Measurements from ENCODE around the gene CCDC192.

GRCh38 chr5:127796211-127796610 lies 93.0 kb downstream of the CCDC192 start:
- TF ChIP-seq, protein P1, sequence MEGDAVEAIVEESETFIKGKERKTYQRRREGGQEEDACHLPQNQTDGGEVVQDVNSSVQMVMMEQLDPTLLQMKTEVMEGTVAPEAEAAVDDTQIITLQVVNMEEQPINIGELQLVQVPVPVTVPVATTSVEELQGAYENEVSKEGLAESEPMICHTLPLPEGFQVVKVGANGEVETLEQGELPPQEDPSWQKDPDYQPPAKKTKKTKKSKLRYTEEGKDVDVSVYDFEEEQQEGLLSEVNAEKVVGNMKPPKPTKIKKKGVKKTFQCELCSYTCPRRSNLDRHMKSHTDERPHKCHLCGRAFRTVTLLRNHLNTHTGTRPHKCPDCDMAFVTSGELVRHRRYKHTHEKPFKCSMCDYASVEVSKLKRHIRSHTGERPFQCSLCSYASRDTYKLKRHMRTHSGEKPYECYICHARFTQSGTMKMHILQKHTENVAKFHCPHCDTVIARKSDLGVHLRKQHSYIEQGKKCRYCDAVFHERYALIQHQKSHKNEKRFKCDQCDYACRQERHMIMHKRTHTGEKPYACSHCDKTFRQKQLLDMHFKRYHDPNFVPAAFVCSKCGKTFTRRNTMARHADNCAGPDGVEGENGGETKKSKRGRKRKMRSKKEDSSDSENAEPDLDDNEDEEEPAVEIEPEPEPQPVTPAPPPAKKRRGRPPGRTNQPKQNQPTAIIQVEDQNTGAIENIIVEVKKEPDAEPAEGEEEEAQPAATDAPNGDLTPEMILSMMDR (IDR thresholded peaks at IDR 0.05) = no peak
- TF ChIP-seq POLR2A (IDR thresholded peaks at IDR 0.05) = no peak
